Stimulated activated CD8-positive, alpha-beta memory T cell treated with anti-CD3 and anti-CD28 coated beads, Interleukin-15, amount 100 ng/mL, for 48 hours (primary cell): ENCODE data around the gene PABPC1L2A.
"Not testable (repeated sequence)": the region's sequence is repeated elsewhere in the genome, so short reads cannot be mapped to it uniquely, and the experiment has no call there.

Source experiments
- DNase-seq, 2 donors: peaks; one replicate each; pipeline ENCODE4 v3.0.0-alpha.2; 2020; ENCODE audit warnings: low read depth in 2 of 2

The PABPC1L2A gene

DNA sequence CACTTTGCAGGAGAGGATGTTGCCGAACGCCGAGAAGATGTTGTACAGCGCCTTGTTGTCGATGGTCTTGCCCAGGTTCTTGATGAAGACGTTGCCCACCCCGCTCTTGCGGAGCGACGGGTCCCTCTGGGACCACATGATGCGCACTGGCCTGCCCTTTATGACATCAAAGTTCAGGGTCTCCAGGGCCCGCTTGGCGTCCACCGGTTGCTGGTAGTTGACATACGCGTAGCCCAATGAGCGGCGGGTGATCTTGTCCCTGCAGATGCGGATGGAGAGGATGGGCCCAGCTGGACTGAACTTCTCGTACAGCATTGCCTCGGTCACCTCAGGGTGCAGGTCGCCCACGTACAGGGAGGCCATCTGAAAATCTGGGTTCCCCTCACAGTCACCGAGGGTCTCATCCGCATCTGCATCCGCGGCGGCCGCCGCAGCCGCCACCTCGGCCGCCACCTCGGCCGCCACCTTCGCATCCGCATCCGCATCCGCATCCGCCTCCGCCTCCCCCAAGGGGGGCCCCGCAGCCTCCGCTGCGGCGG is at the start of gene PABPC1L2A:
PABPC1L2A (minus strand) TSS at position 489 of the 539 bp plus-strand sequence; CDS start at position 363, 126 bp downstream.
- DNase-seq = not testable (repeated sequence)

DNA sequence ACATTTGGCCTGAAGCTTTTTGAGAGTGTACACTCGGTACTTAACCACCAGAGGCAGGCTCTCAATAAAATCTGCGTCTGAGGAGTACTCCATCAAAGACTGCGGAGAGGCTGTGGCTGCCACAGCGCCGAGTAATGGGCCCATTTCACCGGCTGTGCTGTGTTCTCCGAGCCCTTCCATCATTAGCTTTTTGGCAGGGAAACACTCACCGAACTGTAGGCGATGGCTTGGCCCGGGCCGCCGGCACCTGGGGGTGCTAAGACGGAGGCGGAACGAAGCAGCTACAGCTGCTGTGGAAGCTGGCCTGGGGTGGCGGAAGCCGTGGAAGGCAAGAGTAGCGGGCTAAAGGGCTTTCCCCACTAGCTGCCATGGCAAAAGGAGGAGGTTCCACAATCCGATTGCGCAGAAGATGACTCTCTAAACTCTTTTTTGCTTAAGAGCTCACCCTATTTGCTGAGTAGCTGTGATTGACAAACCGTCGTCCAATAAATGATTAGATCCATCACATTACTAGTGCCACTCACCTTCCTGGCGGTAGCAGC is 48.5 kb upstream of the PABPC1L2A start:
- no peak for DNase-seq

DNA sequence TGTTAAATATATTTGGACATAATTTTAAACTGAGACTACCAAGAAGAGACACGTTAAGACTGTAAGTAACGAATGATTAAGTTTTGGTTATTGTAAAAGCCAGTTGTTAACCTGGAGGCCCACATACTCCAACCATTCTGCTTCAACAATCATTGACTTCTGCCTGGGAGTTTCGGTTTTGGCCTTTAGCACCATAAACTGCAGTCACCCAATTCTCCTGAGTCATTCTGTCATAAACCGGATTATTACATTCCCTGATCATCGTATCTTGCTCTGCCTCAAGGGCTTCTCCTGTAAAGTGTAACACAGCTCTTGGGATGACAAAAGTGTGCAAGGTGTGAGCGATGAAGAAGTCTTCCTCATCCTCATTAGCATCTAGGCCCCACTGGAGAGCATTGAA is 46.9 kb upstream of the PABPC1L2A start:
- DNase-seq = no peak

DNA sequence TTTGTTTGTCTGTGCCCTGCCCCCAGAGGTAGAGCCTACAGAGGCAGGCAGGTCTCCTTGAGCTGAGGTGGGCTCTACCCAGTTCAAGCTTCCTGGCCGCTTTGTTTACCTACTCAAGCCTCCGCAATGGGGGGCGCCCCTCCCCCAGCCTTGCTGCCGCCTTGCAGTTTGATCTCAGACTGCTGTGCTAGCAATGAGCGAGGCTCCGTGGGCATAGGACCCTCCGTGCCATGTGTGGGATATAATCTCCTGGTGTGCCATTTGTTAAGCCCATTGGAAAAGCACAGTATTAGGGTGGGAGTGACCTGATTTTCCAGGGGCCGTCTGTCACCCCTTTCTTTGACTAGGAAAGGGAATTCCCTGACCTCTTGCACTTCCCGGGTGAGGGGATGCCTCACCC is 20.2 kb upstream of the PABPC1L2A start:
- DNase-seq = not testable (repeated sequence)

DNA sequence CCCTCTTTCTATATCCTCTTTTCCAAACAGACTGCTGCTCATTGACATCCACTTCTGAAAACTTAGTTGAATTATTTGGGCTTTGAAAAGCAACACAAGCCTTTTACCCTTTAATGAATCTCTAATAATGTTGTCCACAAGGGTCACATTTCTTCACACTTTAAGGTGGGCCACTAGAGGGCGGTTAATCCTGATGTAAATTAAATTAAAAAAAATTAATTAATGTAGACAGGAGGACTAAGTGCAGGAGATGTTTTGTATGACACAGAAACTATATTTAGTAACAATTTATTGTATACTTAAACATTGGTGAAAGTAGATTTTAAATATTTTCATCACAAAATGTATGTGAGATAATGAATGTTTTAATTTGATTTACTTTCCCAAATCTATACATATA is 7.5 kb upstream of the PABPC1L2A start:
- DNase-seq = not testable (repeated sequence)

DNA sequence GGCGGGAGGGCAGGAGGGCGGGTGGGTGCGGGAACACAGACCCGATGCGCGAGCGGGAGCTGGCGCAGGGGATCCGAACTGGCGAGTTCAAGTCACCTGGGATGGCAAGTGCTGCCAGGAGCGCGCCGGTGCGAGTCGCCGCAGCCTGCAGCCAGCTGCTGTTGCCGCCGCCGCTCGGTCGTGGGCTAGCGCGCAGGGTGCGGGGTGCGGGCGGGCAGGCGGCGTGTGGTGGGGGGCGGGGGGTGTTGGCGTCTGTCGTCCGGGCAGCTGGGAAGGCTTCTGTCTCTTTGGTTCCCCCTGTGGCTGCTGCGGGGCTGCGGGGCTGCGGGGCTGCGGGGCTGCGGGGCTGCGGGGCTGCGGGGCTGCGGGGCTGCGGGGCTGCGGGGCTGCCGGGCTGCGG is 572 bp upstream of the PABPC1L2A start:
- DNase-seq = not testable (repeated sequence)

DNA sequence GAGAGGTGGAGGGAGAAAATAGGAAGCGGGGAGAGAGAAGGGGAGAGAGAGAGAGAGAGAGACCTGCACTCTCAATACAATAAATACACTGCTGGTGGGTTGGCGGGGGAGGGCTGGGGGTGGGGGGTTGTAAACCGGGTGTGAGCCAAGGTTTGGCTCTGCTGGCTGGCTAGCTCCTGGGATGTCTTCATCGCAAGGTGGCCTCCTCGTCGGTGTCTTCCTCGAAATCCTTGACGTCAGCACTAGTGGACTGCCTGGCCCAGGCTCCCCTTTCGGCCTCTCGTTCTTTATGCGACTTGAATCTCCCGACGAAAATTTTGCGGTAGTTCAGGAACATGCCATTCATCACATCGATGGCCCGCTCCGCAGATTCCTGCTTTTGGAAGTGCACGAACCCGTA is 715 bp downstream of the PABPC1L2A start:
- DNase-seq = not testable (repeated sequence)

DNA sequence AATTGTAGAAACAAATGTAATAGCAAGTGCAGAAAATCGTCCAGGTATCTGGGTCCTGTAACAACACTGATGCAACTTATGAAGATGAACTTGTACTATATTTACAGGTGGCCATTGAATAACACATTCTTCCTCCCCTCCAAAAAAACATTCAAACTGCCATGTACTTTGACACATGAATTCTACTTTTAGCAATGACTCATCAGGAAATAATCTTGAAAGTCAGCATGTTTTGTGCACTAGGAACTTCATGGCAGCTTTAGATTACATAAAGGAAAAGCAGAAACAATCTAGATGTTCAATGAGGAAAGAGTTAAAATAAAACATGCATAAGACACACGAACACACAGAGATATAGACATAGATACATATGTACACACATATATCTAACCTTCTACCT is 2.5 kb downstream of the PABPC1L2A start:
- no peak for DNase-seq

DNA sequence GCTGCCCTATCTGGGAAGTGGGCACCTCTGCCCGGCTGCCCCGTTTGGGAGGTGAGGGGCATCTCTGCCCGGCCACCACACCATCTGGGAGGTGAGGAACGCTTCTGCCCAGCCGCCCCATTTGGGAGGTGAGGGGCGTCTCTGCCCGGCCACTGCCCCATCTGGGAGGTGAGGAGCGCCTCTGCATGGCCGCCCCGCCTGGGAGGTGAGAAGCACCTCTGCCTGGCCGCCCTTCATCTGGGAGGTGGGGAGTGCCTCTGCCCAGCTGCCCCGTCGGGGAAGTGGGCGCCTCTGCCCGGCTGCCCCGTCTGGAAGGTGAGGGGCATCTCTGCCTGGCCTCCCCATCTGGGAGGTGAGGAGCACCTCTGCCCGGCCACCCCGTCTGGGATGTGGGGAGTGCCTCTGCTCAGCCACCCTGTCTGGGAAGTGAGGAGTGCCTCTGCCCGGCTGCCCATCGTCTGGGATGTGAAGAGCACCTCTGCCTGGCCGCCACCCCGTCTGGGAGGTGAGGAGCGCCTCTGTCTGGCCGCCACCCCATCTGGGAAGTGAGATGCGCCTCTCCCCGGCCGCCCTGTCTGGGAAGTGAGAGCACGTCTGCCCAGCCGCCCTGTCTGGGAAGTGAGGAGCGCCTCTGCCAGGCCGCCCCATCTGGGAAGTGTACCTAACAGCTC is 9.8 kb downstream of the PABPC1L2A start:
- no peak for DNase-seq

DNA sequence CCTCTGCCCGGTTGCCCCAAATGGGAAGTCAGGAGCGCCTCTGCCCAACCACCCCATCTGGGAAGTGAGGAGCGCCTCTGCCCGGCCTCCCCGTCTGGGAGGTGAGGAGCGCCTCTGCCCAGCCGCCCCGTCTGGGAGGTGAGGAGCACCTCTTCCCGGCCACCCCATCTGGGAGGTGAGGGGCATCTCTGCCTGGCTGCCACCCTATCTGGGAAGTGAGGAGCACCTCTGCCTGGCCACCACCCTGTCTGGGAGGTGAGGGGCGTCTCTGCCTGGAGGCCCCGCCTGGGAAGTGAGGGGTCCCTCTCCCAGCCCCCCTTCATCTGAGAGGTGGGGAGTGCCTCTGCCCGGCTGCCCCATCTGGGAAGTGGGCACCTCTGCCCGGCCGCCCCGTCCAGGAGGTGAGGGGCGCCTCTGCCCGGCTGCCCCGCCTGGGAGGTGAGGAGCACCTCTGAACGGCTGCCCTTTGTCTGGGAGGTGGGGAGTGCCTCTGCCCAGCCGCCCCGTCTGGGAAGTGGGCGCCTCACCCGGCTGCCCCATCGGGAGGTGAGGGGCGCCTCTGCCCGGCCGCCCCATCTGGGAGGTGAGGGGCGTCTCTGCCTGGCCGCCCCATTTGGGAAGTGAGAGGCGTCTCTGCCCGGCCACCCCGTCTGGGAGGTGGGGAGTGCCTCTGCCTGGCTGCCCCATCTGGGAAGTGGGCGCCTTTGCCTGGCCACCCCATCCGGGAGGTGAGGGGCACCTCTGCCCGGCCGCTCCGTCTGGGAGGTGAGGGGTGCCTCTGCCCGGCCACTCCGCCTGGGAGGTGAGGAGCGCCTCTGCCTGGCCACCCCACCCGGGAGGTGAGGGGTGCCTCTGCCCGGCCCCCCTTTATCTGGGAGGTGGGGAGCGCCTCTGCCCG is 10.6 kb downstream of the PABPC1L2A start:
- no peak for DNase-seq

DNA sequence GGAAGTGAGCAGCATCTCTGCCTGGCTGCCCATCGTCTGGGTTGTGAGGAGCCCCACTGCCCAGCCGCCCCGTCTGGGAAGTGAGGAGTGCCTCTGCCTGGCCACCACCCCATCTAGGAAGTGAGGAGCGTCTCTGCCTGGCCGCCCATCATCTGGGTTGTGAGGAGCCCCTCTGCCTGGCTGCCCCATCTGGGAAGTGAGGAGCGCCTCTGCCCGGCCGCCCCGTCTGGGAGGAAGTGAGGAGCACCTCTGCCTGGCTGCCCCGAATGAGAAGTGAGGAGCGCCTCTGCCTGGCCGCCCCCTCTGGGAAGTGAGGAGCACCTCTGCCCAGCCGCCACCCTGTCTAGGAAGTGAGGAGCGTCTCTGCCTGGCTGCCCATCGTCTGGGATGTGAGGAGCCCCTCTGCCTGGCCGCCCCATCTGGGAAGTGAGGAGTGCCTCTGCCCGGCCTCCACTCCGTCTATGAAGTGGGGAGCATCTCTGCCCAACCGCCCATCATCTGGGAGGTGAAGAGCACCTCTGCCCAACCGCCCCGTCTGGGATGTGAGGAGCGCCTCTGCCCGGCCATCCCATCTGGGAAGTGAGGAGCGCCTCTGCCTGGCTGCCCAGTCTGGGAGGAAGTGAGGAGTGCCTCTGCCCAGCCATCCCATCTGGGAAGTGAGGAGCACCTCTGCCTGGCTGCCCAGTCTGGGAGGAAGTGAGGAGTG is 11.4 kb downstream of the PABPC1L2A start:
- DNase-seq = not testable (repeated sequence)

DNA sequence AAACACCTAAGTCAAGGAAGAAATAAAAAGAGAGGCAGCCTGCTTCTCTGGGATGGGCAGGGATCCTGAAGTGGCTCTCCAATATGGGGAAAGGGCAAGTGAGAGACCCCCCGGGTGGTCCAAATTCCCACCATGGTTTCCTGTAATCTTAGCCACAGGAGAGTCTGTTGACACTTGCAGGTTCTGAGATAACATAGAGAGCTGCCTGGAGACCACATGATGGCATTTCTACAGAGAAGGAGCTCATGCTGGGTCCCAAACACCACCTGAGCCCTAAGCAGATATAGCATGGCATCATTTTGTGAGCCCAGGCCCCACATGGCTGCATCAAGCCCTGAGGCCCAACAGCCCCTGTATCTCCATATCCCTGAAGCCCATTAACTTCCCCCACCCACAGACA is 50.4 kb downstream of the PABPC1L2A start:
- DNase-seq = no peak
